ENCODE measurements around the gene ZNF132.
A peak's percentile ranks its signal among the peaks of the same experiment; 100 is the strongest.
"Not testable (repeated sequence)": the region's sequence is repeated elsewhere in the genome, so short reads cannot be mapped to it uniquely, and the experiment has no call there.

The ZNF132 gene

GRCh38 chr19:58407658-58408151, 32.2 kb downstream of the ZNF132 start:
- no peak for DNase-seq (ENCODE audit: low read depth, low spot score)

GRCh38 chr19:58406818-58407657, 32.9 kb downstream of the ZNF132 start:
- DNase-seq (ENCODE audit: low read depth, low spot score): no peak

- DNase-seq (ENCODE audit: low read depth, low spot score): not testable (repeated sequence)
These were observed 36.0 kb downstream of the ZNF132 start for GRCh38 chr19:58403920-58404478.

- DNase-seq (ENCODE audit: low read depth, low spot score): no peak
These were observed 38.0 kb downstream of the ZNF132 start for GRCh38 chr19:58401840-58402421.

- peak; percentile 96 for DNase-seq (ENCODE audit: low read depth, low spot score)
These were observed 38.8 kb downstream of the ZNF132 start for GRCh38 chr19:58400916-58401839.

- no peak for DNase-seq (ENCODE audit: low read depth, low spot score)
These were observed 39.5 kb downstream of the ZNF132 start for GRCh38 chr19:58400316-58400915.

- no peak for DNase-seq (ENCODE audit: low read depth, low spot score)
These were observed 40.0 kb downstream of the ZNF132 start for GRCh38 chr19:58399903-58400302.

- no peak for DNase-seq (ENCODE audit: low read depth, low spot score)
These were observed 41.4 kb downstream of the ZNF132 start for GRCh38 chr19:58398545-58398944.

- DNase-seq (ENCODE audit: low read depth, low spot score): no peak
These were observed 41.9 kb downstream of the ZNF132 start for GRCh38 chr19:58398087-58398486.

GRCh38 chr19:58397533-58398037, 42.4 kb downstream of the ZNF132 start:
- DNase-seq (ENCODE audit: low read depth, low spot score): no peak

GRCh38 chr19:58396691-58397532, 43.0 kb downstream of the ZNF132 start:
- DNase-seq (ENCODE audit: low read depth, low spot score): no peak

- no peak for DNase-seq (ENCODE audit: low read depth, low spot score)
These were observed 43.9 kb downstream of the ZNF132 start for GRCh38 chr19:58395979-58396627.

- DNase-seq (ENCODE audit: low read depth, low spot score): no peak
These were observed 44.6 kb downstream of the ZNF132 start, which contains the start of gene RNF225 for GRCh38 chr19:58395220-58395978. TSS of gene RNF225 (plus strand) at chr19:58395656. CDS start at chr19:58396090, 434 bp downstream.

- no peak for DNase-seq (ENCODE audit: low read depth, low spot score)
These were observed 45.1 kb downstream of the ZNF132 start for GRCh38 chr19:58394821-58395219.

- DNase-seq (ENCODE audit: low read depth, low spot score): no peak
These were observed 46.3 kb downstream of the ZNF132 start for GRCh38 chr19:58393725-58394033.

GRCh38 chr19:58392945-58393724, 46.8 kb downstream of the ZNF132 start:
- no peak for DNase-seq (ENCODE audit: low read depth, low spot score)

- DNase-seq (ENCODE audit: low read depth, low spot score): no peak
These were observed 51.8 kb downstream of the ZNF132 start for GRCh38 chr19:58388175-58388526.

Measured in iPS DF 19.7 (cell line).